Activated CD8-positive, alpha-beta memory T cell treated with anti-CD3 and anti-CD28 coated beads, Interleukin-2, amount 10 ng/mL, durations not matched to agents 7 days and 5 days (primary cell): ENCODE data around the gene ADAM12. TPM values are rescaled to one million over a fixed set of nuclear protein-coding genes. Genes with fewer than 3 reads are reported as not detected.
"Not testable (repeated sequence)": the region's sequence is repeated elsewhere in the genome, so short reads cannot be mapped to it uniquely, and the experiment has no call there.

Source experiments
- ATAC-seq: fragments of 150-1000 bp; cut with Tn5 transposase; one replicate; pipeline ENCODE4 v1.10.0; 2021; ENCODE audit warnings: moderate library complexity
- CTCF ChIA-PET: fragments of 350-600 bp; sonication (Branson Sonifier 250); formaldehyde crosslinking; loops from one replicate; lab custom pipeline; 2021; ENCODE audit warnings: antibody characterized with exemption; lab: Charles Lee
- DNase-seq: peaks from one replicate; pipeline ENCODE4 v3.0.0-alpha.2; 2020
- H3K27ac Mint-ChIP-seq: one replicate; pipeline ENCODE4 v1.8.0; 2021; ENCODE audit warnings: mild to moderate bottlenecking, mixed read lengths
- H3K27me3 Mint-ChIP-seq: one replicate; pipeline ENCODE4 v1.8.0; 2021; ENCODE audit warnings: mixed read lengths
- H3K36me3 Mint-ChIP-seq: one replicate; pipeline ENCODE4 v1.8.0; 2021; ENCODE audit warnings: mild to moderate bottlenecking, mixed read lengths
- H3K4me1 Mint-ChIP-seq: one replicate; pipeline ENCODE4 v1.8.0; 2021; ENCODE audit warnings: mixed read lengths
- H3K4me3 Mint-ChIP-seq: one replicate; pipeline ENCODE4 v1.8.0; 2021; ENCODE audit warnings: mild to moderate bottlenecking, moderate library complexity, mixed read lengths
- H3K9me3 Mint-ChIP-seq: one replicate; pipeline ENCODE4 v1.8.0; 2022; ENCODE audit warnings: low read depth, mixed read lengths
- total RNA-seq, 2 experiments: library from RNA; stranded (reverse); gene quantifications; one replicate each; pipeline ENCODE4 v1.2.3, GENCODE V29; 2021

The ADAM12 gene
- total RNA-seq, 2 experiments from 2014 or later: 0.67 TPM; not detected in 1

GRCh38 chr10:126062131-126063032 is 325.9 kb downstream of the ADAM12 start:
- DNase-seq (no peak), ATAC-seq (no peak)
- Mint-ChIP-seq H3K9me3 (no peaks in the 10 kb centered on the region), H3K4me3 (no peak overlapping the region), H3K4me1 (no peaks in the 10 kb centered on the region), H3K27ac (no peak overlapping the region), H3K27me3 (no peaks in the 10 kb centered on the region), H3K36me3 (no peaks in the 10 kb centered on the region)
- CTCF ChIA-PET: no interaction called here

DNA sequence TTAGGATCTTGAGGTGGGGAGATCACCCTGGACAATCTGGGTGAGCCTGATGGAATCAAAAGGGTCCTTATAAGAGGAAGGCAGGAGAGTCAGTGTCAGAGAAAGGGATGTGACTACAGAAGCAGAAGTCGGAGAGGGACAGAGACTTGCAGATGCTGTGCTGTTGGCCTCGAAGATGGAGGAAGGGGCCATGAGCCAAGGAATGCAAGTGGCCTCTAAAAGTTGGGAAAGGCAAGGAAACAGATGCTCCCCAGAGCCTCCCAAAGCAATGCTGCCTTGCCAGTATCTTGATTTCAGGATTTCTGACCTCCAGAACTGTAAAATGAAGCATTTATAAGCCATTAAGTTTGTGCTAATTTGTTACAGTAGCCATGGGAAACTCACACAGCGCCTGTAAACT is 326.8 kb downstream of the ADAM12 start:
- no peak overlapping the region for H3K27ac Mint-ChIP-seq
- DNase-seq: no peak
- no peaks in the 10 kb centered on the region for H3K27me3 Mint-ChIP-seq
- no peaks in the 10 kb centered on the region for H3K4me1 Mint-ChIP-seq
- no peak overlapping the region for H3K4me3 Mint-ChIP-seq
- no peaks in the 10 kb centered on the region for H3K9me3 Mint-ChIP-seq
- CTCF ChIA-PET: no interaction called here
- H3K36me3 Mint-ChIP-seq: no peaks in the 10 kb centered on the region
- no peak for ATAC-seq

DNA sequence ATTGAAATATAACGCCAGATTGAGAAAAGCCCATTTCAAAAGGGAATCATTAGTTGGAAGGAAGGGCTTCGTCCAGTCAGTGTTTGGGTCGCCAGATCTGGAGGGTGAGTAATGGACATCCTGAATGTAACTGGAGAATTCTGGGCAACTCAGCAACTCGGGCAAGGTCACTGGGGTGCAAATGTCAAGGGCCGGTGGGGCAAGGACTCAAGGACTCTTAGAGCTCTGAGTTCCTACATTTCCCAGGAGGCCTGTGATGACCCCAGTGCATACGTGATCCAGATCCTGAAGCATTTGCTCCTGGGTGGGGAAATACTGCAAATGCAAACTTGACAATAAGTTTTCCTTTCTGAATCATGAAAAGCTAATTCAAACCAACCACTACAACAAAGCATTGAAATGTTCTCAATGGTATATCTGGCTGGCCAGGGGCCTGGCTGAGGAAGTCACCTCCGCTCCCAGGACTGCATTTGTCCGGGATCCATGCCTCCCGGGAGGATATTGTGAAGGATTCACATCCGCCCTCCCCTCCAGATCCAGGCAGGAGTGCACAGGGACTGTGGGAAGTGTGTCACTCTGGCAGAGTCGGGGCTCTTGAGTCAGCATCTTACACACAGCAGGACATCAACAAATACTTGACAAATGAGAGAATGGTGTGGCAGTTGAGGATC is 327.9 kb downstream of the ADAM12 start:
- CTCF ChIA-PET: no interaction called here
- Mint-ChIP-seq H3K27me3 (no peaks in the 10 kb centered on the region), H3K36me3 (no peaks in the 10 kb centered on the region), H3K4me3 (no peak overlapping the region), H3K4me1 (no peaks in the 10 kb centered on the region), H3K9me3 (no peaks in the 10 kb centered on the region), H3K27ac (no peak overlapping the region)
- DNase-seq (no peak), ATAC-seq (no peak)

- ATAC-seq: no peak
- DNase-seq: no peak
- no peaks in the 10 kb centered on the region for H3K4me1 Mint-ChIP-seq
- H3K27ac Mint-ChIP-seq: no peak overlapping the region
- no peaks in the 10 kb centered on the region for H3K27me3 Mint-ChIP-seq
- no peaks in the 10 kb centered on the region for H3K9me3 Mint-ChIP-seq
- CTCF ChIA-PET: no interaction called here
- H3K4me3 Mint-ChIP-seq: no peak overlapping the region
- no peaks in the 10 kb centered on the region for H3K36me3 Mint-ChIP-seq
Measured at GRCh38 chr10:126059076-126059826, 329.0 kb downstream of the ADAM12 start.

- Mint-ChIP-seq H3K9me3 (no peaks in the 10 kb centered on the region), H3K4me1 (no peaks in the 10 kb centered on the region), H3K27ac (no peak overlapping the region), H3K36me3 (no peaks in the 10 kb centered on the region), H3K27me3 (no peaks in the 10 kb centered on the region), H3K4me3 (no peak overlapping the region)
- DNase-seq (no peak), ATAC-seq (no peak)
- CTCF ChIA-PET: no interaction called here
Measured at GRCh38 chr10:126058507-126058906, 329.8 kb downstream of the ADAM12 start.

DNA sequence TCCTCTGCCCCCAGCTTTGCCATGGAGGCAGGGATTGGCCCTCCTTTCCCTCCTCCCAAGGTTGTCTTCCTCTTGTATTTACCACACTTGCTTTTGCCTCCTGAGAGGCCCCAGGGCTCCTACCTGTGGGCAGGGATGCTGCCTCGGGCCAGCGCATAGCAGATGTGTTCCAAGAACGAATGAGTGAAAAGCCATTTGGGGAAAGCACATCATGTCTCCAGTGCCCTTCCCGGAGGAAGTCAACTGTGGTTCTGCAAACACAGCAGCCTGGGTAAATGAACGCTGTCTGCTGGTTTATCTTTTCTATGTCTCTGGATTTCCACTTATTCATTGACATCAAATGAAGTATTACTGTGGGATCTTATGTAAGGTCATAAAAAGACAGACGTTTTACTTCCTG is 330.2 kb downstream of the ADAM12 start:
- ATAC-seq (no peak), DNase-seq (no peak)
- H3K9me3 Mint-ChIP-seq: no peaks in the 10 kb centered on the region
- no peak overlapping the region for H3K4me3 Mint-ChIP-seq
- no peak overlapping the region for H3K27ac Mint-ChIP-seq
- CTCF ChIA-PET: no interaction called here
- no peaks in the 10 kb centered on the region for H3K36me3 Mint-ChIP-seq
- H3K4me1 Mint-ChIP-seq: no peaks in the 10 kb centered on the region
- no peaks in the 10 kb centered on the region for H3K27me3 Mint-ChIP-seq

DNA sequence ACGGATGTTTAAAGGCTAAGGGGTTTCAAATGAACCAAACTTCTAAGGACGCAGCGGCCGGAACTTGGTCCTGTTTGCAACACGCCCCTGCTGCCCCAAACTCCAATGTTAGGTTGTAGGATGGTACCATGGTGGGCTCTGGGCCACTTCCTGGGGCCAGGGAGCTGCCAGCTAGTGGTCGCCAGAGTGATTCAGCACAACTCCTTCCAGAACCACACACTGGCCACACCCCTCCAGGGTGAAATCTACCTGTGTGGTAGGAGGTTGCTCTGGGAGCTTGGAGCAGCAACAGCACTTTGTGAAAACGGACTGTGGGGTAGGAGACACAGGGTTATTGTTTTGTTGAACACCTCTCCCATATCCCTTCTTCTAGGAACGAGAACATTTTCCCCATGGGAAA is 330.8 kb downstream of the ADAM12 start:
- DNase-seq (no peak), ATAC-seq (no peak)
- no peaks in the 10 kb centered on the region for H3K36me3 Mint-ChIP-seq
- H3K27ac Mint-ChIP-seq: no peak overlapping the region
- H3K9me3 Mint-ChIP-seq: no peaks in the 10 kb centered on the region
- CTCF ChIA-PET: no interaction called here
- no peaks in the 10 kb centered on the region for H3K4me1 Mint-ChIP-seq
- no peaks in the 10 kb centered on the region for H3K27me3 Mint-ChIP-seq
- no peak overlapping the region for H3K4me3 Mint-ChIP-seq

DNA sequence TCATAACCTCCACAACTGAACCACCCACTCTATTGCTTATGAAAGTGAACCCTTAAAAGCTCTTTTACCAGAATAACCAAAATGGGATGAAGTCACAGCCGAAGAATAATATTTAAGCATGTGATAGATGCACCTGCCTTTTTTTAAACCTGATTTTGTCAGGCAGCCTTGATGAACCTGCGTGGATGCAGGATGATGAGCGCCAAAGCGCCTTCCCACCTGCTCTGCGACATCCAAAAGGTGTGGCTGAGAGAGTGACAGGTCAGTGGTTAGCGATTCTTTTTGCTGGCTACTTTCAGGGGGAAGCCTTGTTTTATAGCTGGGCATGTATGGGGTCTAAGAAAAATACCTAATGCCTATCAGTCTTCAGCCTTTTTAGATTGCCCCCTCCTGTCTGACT is 334.1 kb downstream of the ADAM12 start:
- no peak overlapping the region for H3K4me3 Mint-ChIP-seq
- ATAC-seq (no peak), DNase-seq (no peak)
- no peak overlapping the region for H3K27ac Mint-ChIP-seq
- no peaks in the 10 kb centered on the region for H3K9me3 Mint-ChIP-seq
- no peaks in the 10 kb centered on the region for H3K36me3 Mint-ChIP-seq
- no peaks in the 10 kb centered on the region for H3K27me3 Mint-ChIP-seq
- H3K4me1 Mint-ChIP-seq: no peaks in the 10 kb centered on the region
- CTCF ChIA-PET: no interaction called here

DNA sequence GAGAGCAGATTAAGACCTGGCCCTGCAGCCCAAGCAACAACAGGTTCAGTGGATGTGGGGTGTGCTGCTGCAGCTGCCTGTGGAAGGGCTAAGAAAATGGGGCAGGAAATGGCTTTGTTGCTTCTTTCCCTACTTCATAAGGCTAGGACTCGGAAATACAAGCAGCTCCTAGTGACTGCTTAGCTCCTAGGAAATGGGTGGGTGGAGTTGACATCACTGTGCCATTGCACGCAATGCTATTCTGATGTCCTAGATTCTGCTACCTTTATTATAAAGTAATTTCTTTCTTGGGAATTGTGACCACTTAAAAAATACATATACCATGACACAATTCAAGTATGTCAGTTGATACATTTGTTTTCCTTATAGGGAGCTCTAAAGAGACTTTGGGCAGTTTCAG is 336.1 kb downstream of the ADAM12 start:
- no peak for DNase-seq
- no peaks in the 10 kb centered on the region for H3K27me3 Mint-ChIP-seq
- H3K9me3 Mint-ChIP-seq: no peaks in the 10 kb centered on the region
- H3K36me3 Mint-ChIP-seq: no peaks in the 10 kb centered on the region
- H3K27ac Mint-ChIP-seq: no peak overlapping the region
- CTCF ChIA-PET: no interaction called here
- H3K4me3 Mint-ChIP-seq: no peak overlapping the region
- H3K4me1 Mint-ChIP-seq: no peaks in the 10 kb centered on the region
- ATAC-seq: no peak

DNA sequence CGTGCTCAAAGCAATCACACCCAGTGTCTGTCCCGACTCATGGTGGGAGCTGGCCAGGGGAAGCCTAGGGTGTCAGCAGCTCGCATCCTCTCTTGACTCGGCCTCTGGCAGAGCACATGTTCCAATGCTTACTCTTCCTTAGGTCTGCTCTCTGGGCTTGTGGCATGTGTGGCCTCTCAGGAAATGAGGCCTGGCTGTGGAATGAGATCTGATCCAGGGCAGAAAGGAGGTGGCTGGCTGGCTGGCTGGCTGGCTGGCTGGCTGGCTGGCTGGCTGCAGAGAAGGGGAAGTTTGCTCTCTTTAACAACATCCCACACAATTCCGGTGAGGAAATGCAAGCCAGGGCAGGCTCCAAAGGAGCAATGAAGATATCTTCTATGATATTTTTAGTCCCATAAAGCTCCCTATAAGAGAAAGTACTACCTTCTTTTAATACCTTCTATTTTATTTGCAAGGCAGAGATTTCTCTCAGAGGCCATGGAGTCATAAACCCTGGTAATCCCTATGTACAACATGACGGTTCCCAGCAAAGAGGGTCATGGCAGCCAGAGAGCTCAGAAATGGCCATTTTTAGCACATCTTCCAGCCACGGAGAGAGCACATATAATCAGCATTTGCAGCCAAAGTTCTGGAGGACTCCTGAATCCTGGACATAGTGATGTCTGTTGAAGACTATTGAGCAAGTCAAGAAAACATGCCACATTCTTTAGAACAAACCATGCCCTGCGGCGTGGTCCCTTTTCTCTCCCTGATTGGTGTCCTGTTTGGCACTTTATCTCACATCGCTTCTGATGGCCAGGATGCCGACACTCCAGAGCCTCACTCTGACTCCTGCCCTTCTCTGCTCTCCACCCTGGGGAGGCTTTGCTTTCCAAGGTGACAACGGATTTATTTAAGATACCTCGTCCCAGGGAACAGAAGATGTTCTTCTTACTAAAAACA is 338.2 kb downstream of the ADAM12 start:
- Mint-ChIP-seq H3K4me1 (no peaks in the 10 kb centered on the region), H3K27me3 (no peaks in the 10 kb centered on the region), H3K27ac (no peak overlapping the region), H3K36me3 (no peaks in the 10 kb centered on the region), H3K4me3 (no peak overlapping the region), H3K9me3 (no peaks in the 10 kb centered on the region)
- ATAC-seq (no peak), DNase-seq (no peak)
- CTCF ChIA-PET: no interaction called here

DNA sequence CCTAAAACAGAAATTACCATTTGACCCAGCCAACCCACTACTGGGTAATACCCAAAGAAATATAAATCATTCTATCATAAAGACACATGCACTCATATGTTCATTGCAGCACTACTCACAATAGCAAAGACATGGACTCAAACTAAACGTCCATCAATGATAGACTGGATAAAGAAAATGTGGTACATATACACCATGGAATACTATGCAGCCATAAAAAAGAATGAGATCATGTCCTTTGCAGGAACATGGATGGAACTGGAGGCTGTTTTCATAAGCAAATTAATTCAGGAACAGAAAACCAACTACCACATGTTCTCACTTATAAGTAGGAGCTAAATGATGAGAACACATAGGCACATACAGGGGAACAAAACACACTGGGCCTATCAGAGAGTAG is 340.5 kb downstream of the ADAM12 start:
- H3K9me3 Mint-ChIP-seq, DNase-seq, H3K27me3 Mint-ChIP-seq, H3K36me3 Mint-ChIP-seq, CTCF ChIA-PET, H3K4me3 Mint-ChIP-seq, H3K27ac Mint-ChIP-seq, ATAC-seq, H3K4me1 Mint-ChIP-seq: not testable (repeated sequence)

DNA sequence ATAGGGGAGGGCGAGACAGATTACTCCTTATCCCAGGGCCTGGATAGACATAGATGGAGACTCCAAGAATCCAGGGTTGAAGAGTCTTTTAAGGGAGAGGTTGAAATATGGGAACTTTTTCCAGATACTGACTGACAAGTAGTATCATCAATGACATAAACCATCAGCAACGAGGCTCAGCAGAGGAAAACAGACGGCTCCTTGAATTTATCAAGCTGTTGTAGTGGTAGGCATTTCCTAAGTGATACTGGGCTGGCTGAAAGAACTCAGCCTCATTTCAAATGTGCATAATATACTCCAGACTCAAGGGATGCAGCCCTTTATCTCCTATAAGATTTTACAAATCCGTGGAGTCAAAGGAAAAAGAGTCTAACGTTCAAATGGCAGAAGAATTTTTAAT is 341.4 kb downstream of the ADAM12 start:
- Mint-ChIP-seq H3K4me1 (peaks cover 3% of the 10 kb centered on the region), H3K4me3 (no peak overlapping the region), H3K36me3 (no peaks in the 10 kb centered on the region), H3K9me3 (no peaks in the 10 kb centered on the region), H3K27ac (no peak overlapping the region), H3K27me3 (no peaks in the 10 kb centered on the region)
- no peak for DNase-seq
- CTCF ChIA-PET: no interaction called here
- no peak for ATAC-seq

- Mint-ChIP-seq H3K36me3 (no peaks in the 10 kb centered on the region), H3K9me3 (no peaks in the 10 kb centered on the region), H3K27ac (no peak overlapping the region), H3K4me1 (peaks cover 6% of the 10 kb centered on the region), H3K27me3 (no peaks in the 10 kb centered on the region), H3K4me3 (no peak overlapping the region)
- ATAC-seq (no peak), DNase-seq (no peak)
- CTCF ChIA-PET: no interaction called here
Measured at GRCh38 chr10:126045861-126046260, 342.4 kb downstream of the ADAM12 start.
